ENCODE results near the gene RFTN1.

- no peak for TF ChIP-seq CTCF (IDR thresholded peaks at IDR 0.05)
- no peak for TF ChIP-seq EZH2 (IDR thresholded peaks at IDR 0.05; ENCODE audit: borderline replicate concordance, insufficient read depth, low read depth, low read length, poor library complexity, severe bottlenecking)
These were observed 149.9 kb downstream of the RFTN1 start for GRCh38 chr3:16363636-16364035.
